HG03354 (cell line): ENCODE measurements around the gene LGALS1.
"Not testable (repeated sequence)": the region's sequence is repeated elsewhere in the genome, so short reads cannot be mapped to it uniquely, and the experiment has no call there.

ENCODE experiments used
- ATAC-seq: cut with Tn5 transposase; IDR thresholded peaks from one replicate; pipeline ENCODE4 v1.9.1; 2021; ENCODE audit warnings: mild to moderate bottlenecking; ENCODE audit not compliant: unreplicated experiment, poor library complexity, severe bottlenecking

The LGALS1 gene

DNA sequence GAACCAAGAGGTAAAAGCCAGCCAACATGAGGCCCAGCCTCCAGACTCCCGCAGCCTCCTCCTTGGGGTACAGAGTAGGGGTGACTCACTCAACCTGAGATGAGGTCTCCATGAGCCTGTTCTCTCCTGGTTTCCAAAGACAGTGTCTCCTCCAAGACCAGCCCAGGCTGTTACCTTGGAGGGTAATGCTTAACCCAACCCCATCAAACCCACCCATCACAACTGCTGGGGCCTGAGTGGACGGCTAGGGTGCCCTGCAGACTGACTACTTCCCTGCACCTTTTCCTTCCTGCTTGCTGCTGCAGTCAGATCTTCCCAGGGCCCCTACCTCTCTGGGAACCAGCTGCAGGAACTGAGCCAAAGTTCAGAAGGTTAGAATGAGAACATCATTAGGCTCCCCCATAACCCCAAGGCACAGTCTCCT lies 5.6 kb downstream of the LGALS1 start:
- ATAC-seq = no peak

GRCh38 chr22:37681556-37682049 lies 6.2 kb downstream of the LGALS1 start:
- no peak for ATAC-seq

DNA sequence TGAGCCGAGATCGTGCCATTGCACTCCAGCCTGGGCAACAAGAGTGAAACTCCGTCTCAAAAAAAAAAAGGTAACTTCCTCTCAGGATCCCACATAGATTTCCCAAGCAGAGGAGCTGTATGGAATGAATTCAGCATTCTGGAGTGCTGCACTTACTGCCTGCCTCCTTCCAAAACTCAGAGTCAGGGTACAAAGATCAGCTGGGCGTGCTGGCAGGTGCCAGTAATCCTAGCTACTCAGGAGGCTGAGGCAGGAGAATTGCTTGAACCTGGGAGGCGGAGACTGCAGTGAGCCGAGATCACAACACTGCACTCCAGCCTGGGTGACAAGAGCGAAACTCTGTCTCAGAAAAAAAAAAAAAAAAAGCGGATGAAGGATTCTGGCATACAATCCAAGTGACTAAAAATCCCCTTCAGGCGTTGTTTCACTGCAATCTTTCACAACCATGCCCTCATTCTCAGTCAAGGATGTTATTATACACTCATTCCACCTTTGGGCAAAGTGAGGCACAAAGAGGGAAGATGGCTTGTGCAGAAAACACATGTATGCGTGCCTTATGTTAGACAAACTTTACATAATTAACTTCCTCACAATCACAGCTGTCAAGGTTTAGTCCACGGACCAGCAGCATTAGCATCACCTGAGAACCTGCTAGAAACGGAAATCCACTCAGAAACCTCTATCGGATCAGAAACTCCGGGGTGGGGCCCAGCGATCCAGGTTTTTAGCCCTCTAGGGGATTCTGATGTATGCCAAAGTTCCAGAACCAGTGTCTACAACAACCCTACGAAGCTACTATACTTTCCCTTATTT lies 9.6 kb downstream of the LGALS1 start:
- ATAC-seq = no peak

DNA sequence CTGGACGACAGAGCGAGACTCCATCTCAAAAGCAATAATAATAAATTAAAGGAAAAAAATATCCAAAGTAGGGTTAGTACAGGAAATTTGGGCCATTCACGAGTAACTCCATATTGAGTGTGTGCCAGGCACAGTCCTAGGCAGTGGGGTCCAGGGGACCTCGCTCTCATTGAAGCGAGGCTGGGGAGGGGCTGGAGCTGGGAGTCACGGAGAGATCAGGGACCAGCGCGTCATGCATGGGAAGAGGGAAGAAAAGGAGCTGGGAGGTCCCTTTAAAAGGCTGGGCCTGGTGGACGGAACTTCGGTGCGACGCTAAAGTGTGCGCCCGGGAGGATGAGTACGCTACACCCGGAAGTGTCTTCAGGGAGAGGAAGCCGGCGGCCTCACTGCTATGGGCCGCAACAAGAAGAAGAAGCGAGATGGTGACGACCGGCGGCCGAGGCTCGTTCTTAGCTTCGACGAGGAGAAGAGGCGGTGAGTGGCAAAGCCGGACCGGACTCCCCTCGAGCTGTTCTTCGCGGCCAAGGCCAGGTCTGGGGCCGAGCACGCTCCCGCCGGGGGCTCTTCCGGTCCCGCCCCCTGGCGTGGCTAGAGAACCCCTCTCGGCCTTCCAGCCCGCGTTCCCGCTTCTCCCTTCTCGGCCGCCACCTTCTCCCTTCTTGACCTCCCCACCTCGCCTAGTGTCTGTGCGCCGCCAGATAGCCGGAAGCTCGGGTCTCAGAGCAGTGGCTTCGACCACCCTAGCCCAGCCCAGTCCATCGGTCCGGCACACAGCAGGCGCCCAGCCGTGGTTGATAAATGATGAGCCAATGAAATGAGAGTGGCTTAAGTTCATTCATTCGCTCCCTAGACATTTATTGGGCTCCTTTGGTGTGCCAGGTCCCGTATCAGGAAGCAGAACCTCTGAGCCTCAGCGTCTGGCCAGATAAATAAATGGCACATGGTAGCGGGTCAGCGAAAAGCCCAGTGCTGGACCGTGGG lies 10.9 kb downstream of the LGALS1 start, which contains the start of gene NOL12:
TSS of gene NOL12 (plus strand) at position 342 of the 981 bp plus-strand sequence. CDS start at position 392, 50 bp downstream.
- peak; percentile 84 for ATAC-seq

DNA sequence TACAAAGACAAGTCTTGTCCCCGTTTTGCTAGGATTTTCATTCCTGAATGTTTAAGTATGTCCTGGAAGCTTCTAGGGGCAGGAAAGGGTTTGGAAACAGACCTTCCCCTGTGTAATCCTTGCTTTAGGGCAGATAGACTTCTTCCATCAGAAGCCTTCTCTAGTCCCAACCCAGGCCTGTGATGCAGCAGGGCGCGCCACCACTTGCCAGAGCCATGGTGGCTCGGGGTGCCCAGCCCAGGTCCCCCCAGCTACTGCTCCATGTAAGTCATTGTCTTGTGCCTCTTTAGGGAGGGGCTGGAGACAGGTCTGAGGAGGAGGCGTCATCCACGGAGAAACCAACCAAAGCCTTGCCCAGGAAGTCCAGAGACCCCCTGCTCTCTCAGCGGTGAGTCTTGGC lies 15.0 kb downstream of the LGALS1 start:
- ATAC-seq = no peak

GRCh38 chr22:37690901-37691504 lies 15.6 kb downstream of the LGALS1 start:
- ATAC-seq = no peak

- no peak for ATAC-seq
Observed at GRCh38 chr22:37692627-37693285, 17.3 kb downstream of the LGALS1 start.

GRCh38 chr22:37694131-37694530 lies 18.7 kb downstream of the LGALS1 start:
- ATAC-seq = not testable (repeated sequence)

DNA sequence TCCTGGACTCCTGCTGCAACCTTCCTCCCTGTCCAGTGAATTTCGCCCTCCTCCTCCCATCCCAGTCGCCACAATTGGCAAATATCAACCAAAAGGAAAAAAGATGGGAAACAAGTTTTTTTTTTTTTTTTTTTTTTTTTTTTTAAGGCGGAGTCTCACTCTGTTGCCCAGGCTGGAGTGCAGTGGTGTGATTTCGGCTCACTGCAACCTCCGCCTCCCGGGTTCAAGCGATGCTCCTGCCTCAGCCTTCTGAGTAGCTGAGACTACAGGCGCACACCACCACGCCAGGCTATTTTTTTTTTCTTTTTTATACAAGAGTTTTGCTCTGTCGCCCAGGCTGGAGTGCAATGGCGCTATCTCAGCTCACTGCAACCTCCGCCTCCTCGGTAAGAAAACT lies 20.8 kb downstream of the LGALS1 start:
- not testable (repeated sequence) for ATAC-seq

DNA sequence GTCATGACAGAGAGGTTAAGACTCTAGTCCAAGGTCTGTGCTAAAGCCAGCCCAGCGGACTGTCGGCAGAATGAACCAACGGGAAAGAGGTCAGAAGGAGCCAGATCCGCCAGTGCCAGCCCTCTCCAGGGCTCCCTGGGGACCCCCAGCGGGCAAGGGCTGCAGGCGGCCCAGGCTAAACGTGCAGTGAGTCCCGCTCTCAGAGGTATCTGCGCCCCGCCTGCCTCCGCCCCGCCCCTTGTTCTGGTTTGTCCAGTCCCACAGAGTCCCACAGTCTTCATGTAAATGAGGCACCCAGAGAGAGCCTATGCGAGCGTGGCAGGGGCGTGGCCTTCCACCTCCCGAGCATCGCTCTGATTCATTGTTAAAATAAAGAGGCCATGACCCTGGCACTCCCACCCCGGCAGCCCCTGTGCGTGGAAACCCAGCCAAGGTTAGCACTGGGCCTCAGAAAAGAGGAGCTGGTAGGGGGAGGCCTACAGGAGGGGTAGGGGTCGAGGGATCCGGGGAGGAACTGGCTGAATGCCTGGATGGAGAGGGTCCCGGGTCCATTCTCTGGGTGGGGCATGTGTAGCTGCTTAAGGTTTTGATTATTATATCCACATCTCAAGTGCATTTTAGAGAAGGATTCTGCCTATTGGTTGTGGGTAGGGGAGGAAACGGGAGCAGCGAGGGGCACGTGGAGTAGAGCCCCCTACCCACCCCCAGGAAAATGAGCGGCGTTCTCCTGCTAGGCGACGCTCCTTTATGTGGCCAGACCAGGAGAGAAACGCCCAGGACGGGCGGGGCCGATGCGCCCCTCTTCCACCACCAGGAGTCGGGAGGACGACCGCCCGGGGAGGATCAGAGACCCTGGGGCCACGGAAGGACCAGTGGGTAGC lies 21.5 kb downstream of the LGALS1 start, which contains the start of gene TRIOBP:
TSS of gene TRIOBP (plus strand) at position 392 of the 881 bp plus-strand sequence. CDS start 4,318 bp downstream, outside the sequence.
- ATAC-seq = peak; percentile 93

GRCh38 chr22:37697538-37697835 lies 22.1 kb downstream of the LGALS1 start:
- ATAC-seq = no peak

- ATAC-seq = no peak
Observed at GRCh38 chr22:37701141-37701786, 25.8 kb downstream of the LGALS1 start.

DNA sequence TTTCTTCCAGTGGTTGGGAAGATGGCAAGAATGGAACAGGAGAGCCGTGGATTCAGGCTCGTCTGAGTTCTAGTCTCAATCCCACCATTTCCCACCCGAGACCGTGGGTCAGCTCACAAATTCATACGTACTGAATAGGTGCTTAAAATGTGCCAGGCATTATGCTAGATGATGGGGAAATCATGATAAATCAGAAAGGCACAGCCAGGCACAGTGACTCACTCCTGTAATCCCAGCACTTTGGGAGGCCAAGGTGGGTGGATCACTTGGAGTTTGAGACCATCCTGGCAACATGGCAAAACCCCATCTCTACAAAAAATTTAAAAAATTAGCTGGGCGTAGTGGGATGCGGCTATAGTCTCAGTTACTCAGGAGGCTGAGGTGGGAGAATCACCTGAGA lies 28.5 kb downstream of the LGALS1 start:
- no peak for ATAC-seq

DNA sequence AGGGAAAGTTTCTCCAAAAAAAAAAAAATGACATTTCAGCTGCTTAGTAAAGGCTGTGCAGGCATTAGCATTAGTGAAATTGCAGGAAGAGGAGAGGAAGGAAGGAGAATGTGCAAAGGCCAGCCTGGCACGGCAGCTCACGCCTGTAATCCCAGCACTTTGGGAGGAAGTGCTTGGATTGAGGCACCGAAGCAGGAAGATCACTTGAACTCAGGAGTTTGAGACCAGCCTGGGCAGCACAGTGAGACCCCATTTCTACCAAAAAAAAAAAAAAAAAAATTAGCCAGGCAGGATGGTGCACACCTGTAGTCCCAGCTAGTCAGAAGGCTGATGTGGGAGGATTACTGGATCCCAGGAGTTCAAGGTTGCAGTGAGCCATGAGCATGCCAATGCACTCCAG lies 29.2 kb downstream of the LGALS1 start:
- no peak for ATAC-seq

- ATAC-seq = no peak
Observed at GRCh38 chr22:37705205-37705604, 29.8 kb downstream of the LGALS1 start.

GRCh38 chr22:37708580-37709444 lies 33.4 kb downstream of the LGALS1 start:
- ATAC-seq = no peak

DNA sequence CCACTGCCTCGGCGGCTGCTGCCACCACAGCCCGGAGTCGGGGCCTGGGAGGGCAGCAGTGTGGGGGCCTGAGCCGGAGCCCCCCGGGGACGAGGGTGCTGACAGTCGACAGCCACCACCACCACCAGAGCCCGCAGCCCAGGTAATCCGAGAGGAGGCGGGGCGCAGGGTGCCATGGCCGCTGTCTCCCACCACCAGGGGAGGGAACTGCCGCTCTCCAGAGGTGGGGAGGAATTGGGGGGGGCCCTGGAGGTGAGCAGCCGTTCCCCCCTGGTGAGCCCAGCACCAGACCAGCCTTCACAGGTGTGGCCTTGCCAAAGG lies 34.0 kb downstream of the LGALS1 start:
- ATAC-seq = no peak
